Effector memory CD4-positive, alpha-beta T cell (primary cell): ENCODE results near the gene AGPAT2.

Source experiments
- DNase-seq, 3 donors: peaks; one replicate each; pipeline ENCODE4 v3.0.0-alpha.2; 2020
- H3K27ac ChIP-seq: 2 replicates; pipeline ENCODE4 v1.7.0; 2013; ENCODE audit warnings: mild to moderate bottlenecking, low read length, moderate library complexity; ENCODE audit not compliant: insufficient read depth, poor library complexity, severe bottlenecking
- H3K27me3 ChIP-seq: replicated peaks from 2 replicates; pipeline ENCODE4 v1.7.0; 2013; ENCODE audit warnings: mild to moderate bottlenecking, low read length; ENCODE audit not compliant: insufficient read depth, control insufficient read depth, poor library complexity, severe bottlenecking
- H3K36me3 ChIP-seq: 2 replicates; pipeline ENCODE4 v1.7.0; 2013; ENCODE audit warnings: mild to moderate bottlenecking, low read length, moderate library complexity; ENCODE audit not compliant: control insufficient read depth, insufficient read depth
- H3K4me1 ChIP-seq: 2 replicates; pipeline ENCODE4 v1.7.0; 2013; ENCODE audit warnings: low read length, mild to moderate bottlenecking; ENCODE audit not compliant: control insufficient read depth, insufficient read depth, poor library complexity, severe bottlenecking
- H3K4me3 ChIP-seq: 2 replicates; pipeline ENCODE4 v1.7.0; 2013; ENCODE audit warnings: low read length, low read depth, mild to moderate bottlenecking; ENCODE audit not compliant: insufficient read depth, poor library complexity, severe bottlenecking
- H3K9me3 ChIP-seq: 2 replicates; pipeline ENCODE4 v1.7.0; 2013; ENCODE audit warnings: mild to moderate bottlenecking, low read length, moderate library complexity; ENCODE audit not compliant: control insufficient read depth

Gene AGPAT2

GRCh38 chr9:136726631-136727191 lies 39.5 kb upstream of the AGPAT2 start:
- DNase-seq = peak in 1 of 3 donors; percentile 25
- peak overlapping the region; percentile 75 for H3K4me3 ChIP-seq
- H3K9me3 ChIP-seq = no peaks in the 10 kb centered on the region
- no peaks in the 10 kb centered on the region for H3K27me3 ChIP-seq
- peaks cover 37% of the 10 kb centered on the region for H3K36me3 ChIP-seq
- peaks cover 25% of the 10 kb centered on the region for H3K4me1 ChIP-seq
- peak overlapping the region; percentile 71 for H3K27ac ChIP-seq

GRCh38 chr9:136726118-136726517 lies 38.9 kb upstream of the AGPAT2 start:
- Histone ChIP-seq H3K36me3 (peaks cover 37% of the 10 kb centered on the region), H3K27ac (no peak overlapping the region), H3K27me3 (no peaks in the 10 kb centered on the region), H3K4me1 (peaks cover 25% of the 10 kb centered on the region), H3K4me3 (peak overlapping the region; percentile 75), H3K9me3 (no peaks in the 10 kb centered on the region)
- DNase-seq = no peak

GRCh38 chr9:136725612-136726011 lies 38.4 kb upstream of the AGPAT2 start:
- no peaks in the 10 kb centered on the region for H3K27me3 ChIP-seq
- H3K9me3 ChIP-seq = no peaks in the 10 kb centered on the region
- H3K4me3 ChIP-seq = no peak overlapping the region
- H3K4me1 ChIP-seq = peaks cover 25% of the 10 kb centered on the region
- no peak for DNase-seq
- H3K36me3 ChIP-seq = peaks cover 37% of the 10 kb centered on the region
- no peak overlapping the region for H3K27ac ChIP-seq

GRCh38 chr9:136724772-136725171 lies 37.5 kb upstream of the AGPAT2 start:
- no peak for DNase-seq
- Histone ChIP-seq H3K36me3 (peaks cover 37% of the 10 kb centered on the region), H3K9me3 (no peaks in the 10 kb centered on the region), H3K4me1 (peaks cover 25% of the 10 kb centered on the region), H3K4me3 (no peak overlapping the region), H3K27ac (no peak overlapping the region), H3K27me3 (no peaks in the 10 kb centered on the region)

GRCh38 chr9:136723989-136724388 lies 36.7 kb upstream of the AGPAT2 start:
- Histone ChIP-seq H3K27me3 (no peaks in the 10 kb centered on the region), H3K4me3 (no peak overlapping the region), H3K9me3 (no peaks in the 10 kb centered on the region), H3K27ac (no peak overlapping the region), H3K36me3 (peaks cover 37% of the 10 kb centered on the region), H3K4me1 (peaks cover 25% of the 10 kb centered on the region)
- no peak for DNase-seq

- no peak for DNase-seq
- no peaks in the 10 kb centered on the region for H3K27me3 ChIP-seq
- no peak overlapping the region for H3K27ac ChIP-seq
- H3K4me1 ChIP-seq = peaks cover 20% of the 10 kb centered on the region
- no peak overlapping the region for H3K4me3 ChIP-seq
- peaks cover 37% of the 10 kb centered on the region for H3K36me3 ChIP-seq
- H3K9me3 ChIP-seq = no peaks in the 10 kb centered on the region
Measured at GRCh38 chr9:136723362-136723976, 36.2 kb upstream of the AGPAT2 start.

- peaks cover 17% of the 10 kb centered on the region for H3K4me1 ChIP-seq
- H3K9me3 ChIP-seq = no peaks in the 10 kb centered on the region
- H3K27me3 ChIP-seq = no peaks in the 10 kb centered on the region
- H3K27ac ChIP-seq = no peak overlapping the region
- no peak for DNase-seq
- no peak overlapping the region for H3K4me3 ChIP-seq
- peaks cover 37% of the 10 kb centered on the region for H3K36me3 ChIP-seq
Measured at GRCh38 chr9:136722969-136723356, 35.7 kb upstream of the AGPAT2 start.

- H3K36me3 ChIP-seq = peaks cover 37% of the 10 kb centered on the region
- H3K4me3 ChIP-seq = no peak overlapping the region
- DNase-seq = no peak
- no peaks in the 10 kb centered on the region for H3K9me3 ChIP-seq
- H3K27ac ChIP-seq = no peak overlapping the region
- H3K27me3 ChIP-seq = no peaks in the 10 kb centered on the region
- peaks cover 17% of the 10 kb centered on the region for H3K4me1 ChIP-seq
Measured at GRCh38 chr9:136722093-136722968, 35.1 kb upstream of the AGPAT2 start.

- Histone ChIP-seq H3K36me3 (peaks cover 34% of the 10 kb centered on the region), H3K27me3 (no peaks in the 10 kb centered on the region), H3K27ac (no peak overlapping the region), H3K4me1 (peaks cover 11% of the 10 kb centered on the region), H3K4me3 (no peak overlapping the region), H3K9me3 (no peaks in the 10 kb centered on the region)
- no peak for DNase-seq
Measured at GRCh38 chr9:136721339-136722092, 34.3 kb upstream of the AGPAT2 start.
